ENCODE measurements around the gene SDS.

SDS gene

DNA sequence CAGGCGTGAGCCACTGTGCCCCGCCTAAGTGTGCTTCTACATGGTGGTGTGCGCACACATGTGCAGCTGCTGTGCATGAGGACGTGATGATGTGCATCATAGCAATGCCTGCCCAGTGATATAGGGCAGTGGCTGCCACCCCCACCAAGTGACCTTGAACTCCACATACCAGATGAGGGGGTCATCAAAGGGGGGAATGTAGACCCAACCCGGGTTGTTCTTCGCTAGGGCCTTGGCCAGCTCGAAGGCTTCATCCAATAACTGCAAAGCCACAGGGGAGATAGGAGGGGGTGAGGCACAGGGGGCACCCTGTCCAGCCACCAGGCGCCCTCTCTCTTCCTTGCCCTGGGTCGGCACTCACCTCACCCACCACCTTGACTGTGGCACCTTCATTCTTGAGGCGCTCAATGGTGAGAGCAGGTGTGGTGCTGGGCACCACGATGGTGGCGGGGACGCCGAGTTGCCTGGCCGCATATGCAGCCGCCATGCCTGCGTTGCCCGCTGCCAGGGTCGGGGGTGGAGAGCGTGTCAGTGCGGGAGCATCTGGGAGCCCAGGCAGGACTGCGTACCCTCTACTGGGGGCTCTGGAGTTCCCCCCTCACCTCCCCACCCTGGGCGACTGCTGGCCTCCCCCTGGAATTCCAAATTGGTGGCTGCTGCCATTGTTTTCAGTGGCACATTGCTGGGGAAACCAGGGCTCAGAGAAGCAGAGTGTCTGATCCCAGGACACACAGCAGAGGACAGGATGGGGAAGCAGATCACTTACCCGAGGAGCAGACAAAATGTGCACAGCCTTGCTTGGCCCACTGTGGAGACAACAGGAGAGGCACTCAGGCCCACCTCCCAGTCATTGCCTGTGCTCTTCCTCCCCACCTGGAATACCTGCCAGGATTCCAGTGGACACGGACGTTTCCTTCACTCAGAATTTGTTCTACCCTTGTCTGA, 5.1 kb downstream of the SDS start:
- no peak for DNase-seq (ENCODE audit: low spot score)

GRCh38 chr12:113397497-113398197, 6.0 kb downstream of the SDS start:
- no peak for DNase-seq (ENCODE audit: low spot score)

- DNase-seq (ENCODE audit: low spot score), result no peak
These were observed 6.7 kb downstream of the SDS start for GRCh38 chr12:113396828-113397496.

DNA sequence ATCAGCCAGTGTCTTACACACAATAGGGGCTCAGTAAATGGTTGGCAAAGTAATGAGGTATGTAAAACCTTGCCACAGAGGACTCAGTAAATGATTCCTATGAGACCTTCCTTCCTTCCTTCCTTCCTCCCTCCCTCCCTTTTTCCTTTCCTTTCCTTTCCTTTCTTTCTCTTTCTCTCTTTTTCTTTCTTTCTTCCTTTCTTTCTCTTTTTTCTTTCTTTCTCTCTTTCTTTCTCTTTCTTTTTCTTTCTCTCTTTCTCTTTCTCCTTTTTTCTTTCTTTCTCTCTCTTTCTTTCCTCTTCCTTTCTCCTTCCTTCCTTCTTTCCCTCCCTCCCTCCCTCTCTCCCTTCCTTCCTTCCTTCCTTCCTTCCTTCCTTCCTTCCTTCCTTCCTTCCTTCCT, 7.5 kb downstream of the SDS start:
- DNase-seq (ENCODE audit: low spot score), result no peak

- DNase-seq (ENCODE audit: low spot score), result no peak
These were observed 8.6 kb downstream of the SDS start for GRCh38 chr12:113395119-113395518.

- DNase-seq (ENCODE audit: low spot score), result no peak
These were observed 9.9 kb downstream of the SDS start for GRCh38 chr12:113393749-113394148.

DNA sequence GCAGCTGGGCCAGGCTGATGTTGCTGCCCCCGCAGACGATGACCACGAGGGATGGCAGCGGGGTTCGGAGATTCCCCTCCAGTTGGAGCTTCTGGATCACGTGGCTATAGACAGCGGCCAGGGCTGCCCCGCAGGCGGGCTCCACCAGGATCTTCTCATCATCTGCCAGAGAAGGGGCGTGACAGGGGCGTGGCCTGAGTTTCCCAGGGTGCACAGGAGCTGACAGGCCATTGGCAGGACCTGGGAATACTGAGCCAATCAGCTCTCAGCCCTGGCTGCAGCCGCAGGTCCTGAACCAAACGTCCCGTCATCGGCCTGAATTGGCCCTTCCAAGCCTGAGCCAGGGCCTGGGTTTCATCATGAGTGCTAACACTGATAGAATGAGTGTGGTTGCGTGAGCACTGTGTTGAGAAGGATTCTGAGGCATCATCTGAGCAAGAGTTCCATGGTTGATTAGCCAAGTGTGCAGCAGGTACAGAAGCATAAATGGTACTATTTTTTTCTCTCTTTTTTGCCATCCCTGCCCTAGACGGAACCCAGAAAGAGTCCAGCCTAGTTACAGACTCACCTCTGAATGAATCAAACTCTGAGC, 10.6 kb downstream of the SDS start:
- DNase-seq (ENCODE audit: low spot score), result no peak

DNA sequence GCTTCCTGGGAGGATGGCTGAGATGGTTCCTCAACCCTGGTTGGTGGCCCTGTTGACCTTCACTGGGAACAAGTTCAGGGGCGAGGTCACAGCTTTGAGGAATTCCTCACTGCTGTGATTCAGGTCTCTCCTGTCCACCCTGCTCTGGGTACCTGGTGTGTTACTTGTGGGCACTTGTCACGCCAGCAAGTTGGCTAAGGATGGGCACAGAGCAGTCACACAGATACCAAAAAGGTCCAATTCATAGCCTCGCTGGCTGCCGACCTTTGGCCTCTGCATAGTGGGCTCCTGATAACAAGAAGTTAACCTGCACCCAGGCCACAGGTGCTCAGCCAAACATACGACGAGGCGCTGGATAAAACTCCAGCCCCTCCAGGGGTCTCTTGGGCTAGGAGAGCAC, 11.2 kb downstream of the SDS start:
- DNase-seq (ENCODE audit: low spot score), result no peak

DNA sequence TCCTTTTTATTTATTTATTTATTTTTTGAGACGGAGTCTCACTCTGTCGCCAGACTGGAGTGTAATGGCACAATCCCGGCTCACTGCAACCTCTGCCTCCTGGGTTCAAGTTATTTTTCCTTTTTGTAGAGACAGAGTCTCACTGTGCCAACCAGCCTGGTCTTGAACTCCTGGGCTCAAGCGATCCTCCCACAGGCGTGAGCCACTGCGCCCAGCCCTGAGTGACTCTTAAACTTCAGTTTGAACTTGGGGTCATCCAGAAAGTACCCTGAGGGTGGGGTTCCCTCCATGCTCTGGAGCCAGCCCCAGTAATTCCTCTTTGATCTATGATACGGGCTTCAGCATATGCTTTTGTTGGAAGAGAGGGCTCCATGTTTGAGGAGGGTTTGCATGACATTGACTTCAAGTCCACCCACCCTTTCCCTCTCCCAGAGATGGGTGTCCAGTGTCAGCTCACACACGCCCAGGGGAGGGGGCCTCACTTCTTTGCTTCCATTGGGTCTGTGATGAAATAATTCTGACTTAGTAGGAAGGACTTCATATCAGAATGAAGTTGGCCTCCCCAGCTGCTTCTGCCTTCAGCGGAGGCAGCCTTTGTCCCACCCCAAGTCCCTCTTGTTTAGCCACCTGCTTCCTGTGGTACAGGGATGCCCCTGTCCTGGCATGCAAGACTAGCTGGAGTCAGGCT, 11.9 kb downstream of the SDS start:
- no peak for DNase-seq (ENCODE audit: low spot score)

GRCh38 chr12:113391145-113391544, 12.5 kb downstream of the SDS start:
- DNase-seq (ENCODE audit: low spot score), result no peak

- no peak for DNase-seq (ENCODE audit: low spot score)
These were observed 13.3 kb downstream of the SDS start for GRCh38 chr12:113390064-113391043.

DNA sequence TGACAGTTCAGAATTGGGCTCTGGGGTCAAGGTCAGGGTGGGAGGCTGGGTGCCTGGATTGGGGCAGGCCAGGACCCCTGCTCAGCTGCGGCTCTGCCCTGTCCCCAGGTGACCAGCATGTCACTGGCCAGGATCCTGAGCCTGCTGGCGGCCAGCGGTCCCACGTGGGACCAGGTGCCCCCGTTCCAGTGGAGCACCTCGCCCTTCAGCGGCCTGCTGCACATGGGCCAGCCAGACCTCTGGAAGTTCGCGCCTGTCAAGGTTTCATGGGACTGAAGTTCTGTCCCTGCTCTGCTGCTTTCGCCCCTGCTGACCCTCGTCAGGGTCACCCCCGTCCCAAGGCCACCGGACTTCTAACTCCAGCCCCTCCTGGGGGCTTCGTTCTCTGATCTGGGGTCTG, 15.3 kb downstream of the SDS start:
- no peak for DNase-seq (ENCODE audit: low spot score)

DNA sequence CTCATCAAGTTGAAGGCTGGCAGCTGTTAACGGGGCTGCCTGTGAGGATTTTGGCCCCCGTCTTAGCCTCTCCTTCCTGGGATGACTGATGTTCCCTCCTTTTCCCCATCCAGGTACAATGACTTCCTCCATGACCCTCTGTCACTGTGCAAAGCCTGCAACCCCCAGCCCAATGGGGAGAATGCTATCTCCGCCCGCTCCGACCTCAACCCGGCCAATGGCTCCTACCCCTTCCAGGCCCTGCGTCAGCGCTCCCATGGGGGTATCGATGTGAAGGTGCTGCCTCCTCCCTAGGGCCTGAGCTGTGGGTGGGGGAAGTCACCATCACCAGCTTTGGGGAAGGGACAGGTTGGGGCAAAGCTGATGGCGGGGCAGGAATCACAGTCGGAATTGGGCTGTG, 16.1 kb downstream of the SDS start:
- no peak for DNase-seq (ENCODE audit: low spot score)

DNA sequence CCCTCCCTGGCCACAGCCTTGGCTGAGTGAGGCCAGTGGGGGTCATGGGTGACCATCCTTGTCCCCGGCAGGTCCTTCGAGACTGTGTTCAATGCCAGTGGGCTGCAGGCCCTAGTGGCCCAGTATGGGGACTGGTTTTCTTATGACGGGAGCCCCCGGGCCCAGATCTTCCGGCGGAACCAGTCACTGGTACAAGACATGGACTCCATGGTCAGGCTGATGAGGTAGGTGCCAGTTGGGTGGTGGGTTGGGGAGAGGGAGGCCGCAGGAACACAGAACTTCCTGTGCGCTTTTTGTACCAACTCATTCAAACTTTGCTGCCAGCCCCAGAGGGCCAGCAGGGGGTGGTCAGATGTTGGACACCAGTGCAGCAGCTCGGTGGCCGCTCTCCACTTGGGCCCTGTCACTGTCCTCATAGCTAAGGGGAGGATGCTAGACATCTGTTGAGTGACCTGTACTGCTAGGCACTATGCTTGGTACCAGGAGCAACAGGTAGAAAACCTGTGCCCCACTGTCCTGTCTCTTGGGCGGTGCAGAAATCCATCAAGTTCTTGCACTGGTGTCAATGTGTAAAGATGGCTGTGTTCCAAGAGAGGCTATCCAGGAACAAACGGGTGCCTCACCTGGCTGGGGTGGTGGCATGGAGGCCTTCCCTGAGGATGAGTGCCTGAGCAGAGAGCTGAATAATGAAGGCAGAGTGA, 16.7 kb downstream of the SDS start:
- DNase-seq (ENCODE audit: low spot score), result no peak

- no peak for DNase-seq (ENCODE audit: low spot score)
These were observed 18.3 kb downstream of the SDS start for GRCh38 chr12:113385282-113385882.

GRCh38 chr12:113384778-113385177, 18.9 kb downstream of the SDS start:
- DNase-seq (ENCODE audit: low spot score), result no peak

DNA sequence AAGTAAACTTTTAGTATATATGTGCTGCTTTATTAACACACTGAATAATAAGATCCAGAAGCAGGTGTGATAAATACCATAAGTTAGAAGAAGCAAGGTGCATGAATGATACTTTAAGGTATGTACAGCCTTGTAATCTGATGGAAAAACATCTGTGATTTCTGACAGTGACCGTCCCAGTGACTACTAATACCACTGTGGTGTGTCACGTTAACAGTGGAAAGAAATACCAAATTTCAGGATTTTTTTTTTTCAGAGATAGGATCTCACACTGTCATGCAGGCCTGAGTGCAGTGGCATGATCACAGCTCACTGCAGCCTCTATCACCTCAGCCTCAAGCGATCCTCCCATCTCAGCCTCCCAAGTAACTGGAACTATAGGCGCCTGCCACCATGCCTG, 21.5 kb downstream of the SDS start:
- DNase-seq (ENCODE audit: low spot score), result no peak

DNA sequence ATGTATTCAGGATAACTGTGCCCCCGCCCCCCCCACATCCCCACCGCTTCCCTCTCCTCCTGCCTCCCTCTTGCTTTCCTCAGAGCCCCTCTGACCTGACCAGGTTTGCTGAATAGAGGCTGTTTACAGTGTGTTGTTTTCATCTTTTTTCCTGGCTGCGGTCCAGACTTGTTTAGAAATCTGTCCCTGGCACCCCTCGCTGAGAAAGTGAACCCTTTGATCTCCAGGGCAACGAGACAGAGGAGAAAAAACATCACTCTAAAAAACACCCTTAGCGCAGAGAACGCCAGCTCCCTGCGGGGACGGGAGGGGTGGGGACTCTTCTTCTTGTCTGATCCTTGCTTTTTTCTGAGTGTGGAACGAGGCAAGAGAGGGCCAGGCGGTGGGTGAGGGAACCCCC, 22.5 kb downstream of the SDS start:
- no peak for DNase-seq (ENCODE audit: low spot score)

DNA sequence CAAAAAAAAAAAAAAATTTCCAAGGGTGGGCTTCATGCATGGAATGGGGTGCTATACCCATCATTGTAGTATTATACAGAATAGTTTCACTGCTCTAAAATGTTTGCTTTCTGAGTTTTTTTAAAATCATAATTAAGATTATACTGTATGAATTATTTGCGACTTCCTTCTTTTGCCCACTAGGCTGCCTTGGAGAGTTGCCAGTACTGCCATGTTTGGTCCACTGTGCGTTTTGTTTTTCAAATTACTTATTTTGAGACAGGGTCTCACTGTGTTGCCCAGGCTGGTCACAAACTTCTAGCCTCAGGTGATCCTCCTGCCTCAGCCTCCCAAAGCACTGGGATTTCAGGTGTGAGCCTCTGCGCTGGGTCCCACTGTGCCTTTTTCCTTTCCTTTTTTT, 25.4 kb downstream of the SDS start:
- no peak for DNase-seq (ENCODE audit: low spot score)

All from CD4-positive, alpha-beta T cell treated with Interleukin-2 at 100 ng/mL for 4 hours (primary cell).